Lower lobe of right lung (tissue), 2 donors: Measurements from ENCODE around the gene ACTA2. TPM values are rescaled to one million over a fixed set of nuclear protein-coding genes. Genes with fewer than 3 reads are reported as not detected.
"Not testable (repeated sequence)": the region's sequence is repeated elsewhere in the genome, so short reads cannot be mapped to it uniquely, and the experiment has no call there.

Source experiments
- ATAC-seq, 2 donors: fragments of 200-7000 bp; cut with Tn5 transposase; one replicate each; pipeline ENCODE4 v1.9.1; 2020 to 2022; ENCODE audit warnings: mild to moderate bottlenecking in 2 of 2, moderate library complexity in 2 of 2
- DNase-seq: peaks from one replicate; pipeline ENCODE4 v3.0.0-alpha.2; 2020
- H3K27ac ChIP-seq: fragments of 200-600 bp; one replicate; pipeline ENCODE4 v1.8.0; 2022
- H3K27me3 ChIP-seq: fragments of 200-600 bp; one replicate; pipeline ENCODE4 v1.8.0; 2022; ENCODE audit warnings: low read depth
- H3K36me3 ChIP-seq: fragments of 200-600 bp; one replicate; pipeline ENCODE4 v1.8.0; 2022; ENCODE audit warnings: mild to moderate bottlenecking
- H3K4me1 ChIP-seq: fragments of 200-600 bp; one replicate; pipeline ENCODE4 v1.8.0; 2022
- H3K4me3 ChIP-seq: fragments of 200-600 bp; one replicate; pipeline ENCODE4 v1.8.0; 2022; ENCODE audit warnings: mild to moderate bottlenecking
- H3K9me3 ChIP-seq: fragments of 200-600 bp; one replicate; pipeline ENCODE4 v1.8.0; 2022
- CTCF ChIP-seq: fragments of 200-600 bp; IDR thresholded peaks from one replicate; pipeline ENCODE4 v1.8.0; 2022; ENCODE audit warnings: antibody characterized with exemption, mild to moderate bottlenecking
- intact Hi-C: fragments of 100-400 bp; cut with DNase I; formaldehyde crosslinking; loops from one replicate; pipeline ENCODE4 v1.11.0; 2022
- total RNA-seq: library from RNA; stranded (reverse); fragmentation: NEBNext Ultra II Directional; extraction: Animal tissue kit (Norgen Biotek cat#: 25700); gene quantifications from one replicate; pipeline ENCODE4 v1.2.1, GENCODE V29; 2021
- donor health status: DM: no; HTN: yes; CAD: no; lungs with severe emphysema.

ACTA2 gene
- total RNA-seq, 1 donor from 2014 or later, result 204 TPM

GRCh38 chr10:88936656-88937055 lies 15.9 kb downstream of the ACTA2 start:
- no peak for ATAC-seq
- peaks cover 24% of the 10 kb centered on the region for H3K4me1 ChIP-seq
- no peak for DNase-seq
- no peaks in the 10 kb centered on the region for H3K9me3 ChIP-seq
- intact Hi-C loops, result loop anchor here (10.0 kb wide), 2 partner anchors 48 to 278 kb away; no protein-coding TSS in a partner anchor
- no peak for TF ChIP-seq CTCF
- H3K27ac ChIP-seq, result no peak overlapping the region
- H3K36me3 ChIP-seq, result peaks cover 29% of the 10 kb centered on the region
- no peak overlapping the region for H3K4me3 ChIP-seq
- H3K27me3 ChIP-seq, result no peaks in the 10 kb centered on the region

GRCh38 chr10:88934900-88935672 lies 17.5 kb downstream of the ACTA2 start:
- H3K27ac ChIP-seq, result peak overlapping the region; percentile 54
- ATAC-seq (peak; percentile 87 to 88), DNase-seq (peak; percentile 74)
- peaks cover 24% of the 10 kb centered on the region for H3K4me1 ChIP-seq
- H3K27me3 ChIP-seq, result no peaks in the 10 kb centered on the region
- intact Hi-C loops, result loop anchor here (10.0 kb wide), 2 partner anchors 50 to 280 kb away; no protein-coding TSS in a partner anchor
- H3K4me3 ChIP-seq, result no peak overlapping the region
- peaks cover 15% of the 10 kb centered on the region for H3K36me3 ChIP-seq
- peak; percentile 77 for TF ChIP-seq CTCF
- H3K9me3 ChIP-seq, result no peaks in the 10 kb centered on the region

GRCh38 chr10:88933564-88933963 lies 19.0 kb downstream of the ACTA2 start:
- intact Hi-C loops, result loop anchor here (2.0 to 10.0 kb wide), 3 partner anchors 51 to 281 kb away; no protein-coding TSS in a partner anchor
- H3K27ac ChIP-seq, result no peak overlapping the region

GRCh38 chr10:88932539-88933256 lies 19.9 kb downstream of the ACTA2 start:
- intact Hi-C loops, result loop anchor here (2.0 to 10.0 kb wide), 3 partner anchors 52 to 282 kb away; no protein-coding TSS in a partner anchor
- Histone ChIP-seq H3K36me3 (peaks cover 5% of the 10 kb centered on the region), H3K27me3 (no peaks in the 10 kb centered on the region), H3K4me3 (no peak overlapping the region), H3K4me1 (peaks cover 24% of the 10 kb centered on the region), H3K27ac (peak overlapping the region; percentile 37), H3K9me3 (no peaks in the 10 kb centered on the region)
- ATAC-seq (peak; percentile 88), DNase-seq (no peak)
- peak; percentile 86 for TF ChIP-seq CTCF

More at GRCh38 chr10:88933564-88933963, 19.0 kb downstream of the ACTA2 start:
- no peak overlapping the region for H3K4me3 ChIP-seq
- ATAC-seq, result no peak
- no peaks in the 10 kb centered on the region for H3K9me3 ChIP-seq
- H3K27me3 ChIP-seq, result no peaks in the 10 kb centered on the region
- no peak for DNase-seq
- H3K4me1 ChIP-seq, result peaks cover 24% of the 10 kb centered on the region
- no peak for TF ChIP-seq CTCF
- peaks cover 10% of the 10 kb centered on the region for H3K36me3 ChIP-seq

- H3K27ac ChIP-seq, result peak overlapping the region; percentile 37
- peaks cover 24% of the 10 kb centered on the region for H3K4me1 ChIP-seq
- intact Hi-C loops, result loop anchor here (2.0 to 10.0 kb wide), 3 partner anchors 53 to 283 kb away; no protein-coding TSS in a partner anchor
- not testable (repeated sequence) for H3K4me3 ChIP-seq, DNase-seq, H3K36me3 ChIP-seq, H3K9me3 ChIP-seq, H3K27me3 ChIP-seq, ATAC-seq
Measured at GRCh38 chr10:88932029-88932428, 20.5 kb downstream of the ACTA2 start.
